Measurements from ENCODE around the gene NTPCR. TPM values are rescaled to one million over a fixed set of nuclear protein-coding genes. Genes with fewer than 3 reads are reported as not detected.
"Not testable (repeated sequence)": the region's sequence is repeated elsewhere in the genome, so short reads cannot be mapped to it uniquely, and the experiment has no call there.

The NTPCR gene
- total RNA-seq, 1 experiment from 2014 or later = 34.2 TPM

GRCh38 chr1:232998646-232999045, 48.2 kb downstream of the NTPCR start (continued):
- TF ChIP-seq, protein P1, sequence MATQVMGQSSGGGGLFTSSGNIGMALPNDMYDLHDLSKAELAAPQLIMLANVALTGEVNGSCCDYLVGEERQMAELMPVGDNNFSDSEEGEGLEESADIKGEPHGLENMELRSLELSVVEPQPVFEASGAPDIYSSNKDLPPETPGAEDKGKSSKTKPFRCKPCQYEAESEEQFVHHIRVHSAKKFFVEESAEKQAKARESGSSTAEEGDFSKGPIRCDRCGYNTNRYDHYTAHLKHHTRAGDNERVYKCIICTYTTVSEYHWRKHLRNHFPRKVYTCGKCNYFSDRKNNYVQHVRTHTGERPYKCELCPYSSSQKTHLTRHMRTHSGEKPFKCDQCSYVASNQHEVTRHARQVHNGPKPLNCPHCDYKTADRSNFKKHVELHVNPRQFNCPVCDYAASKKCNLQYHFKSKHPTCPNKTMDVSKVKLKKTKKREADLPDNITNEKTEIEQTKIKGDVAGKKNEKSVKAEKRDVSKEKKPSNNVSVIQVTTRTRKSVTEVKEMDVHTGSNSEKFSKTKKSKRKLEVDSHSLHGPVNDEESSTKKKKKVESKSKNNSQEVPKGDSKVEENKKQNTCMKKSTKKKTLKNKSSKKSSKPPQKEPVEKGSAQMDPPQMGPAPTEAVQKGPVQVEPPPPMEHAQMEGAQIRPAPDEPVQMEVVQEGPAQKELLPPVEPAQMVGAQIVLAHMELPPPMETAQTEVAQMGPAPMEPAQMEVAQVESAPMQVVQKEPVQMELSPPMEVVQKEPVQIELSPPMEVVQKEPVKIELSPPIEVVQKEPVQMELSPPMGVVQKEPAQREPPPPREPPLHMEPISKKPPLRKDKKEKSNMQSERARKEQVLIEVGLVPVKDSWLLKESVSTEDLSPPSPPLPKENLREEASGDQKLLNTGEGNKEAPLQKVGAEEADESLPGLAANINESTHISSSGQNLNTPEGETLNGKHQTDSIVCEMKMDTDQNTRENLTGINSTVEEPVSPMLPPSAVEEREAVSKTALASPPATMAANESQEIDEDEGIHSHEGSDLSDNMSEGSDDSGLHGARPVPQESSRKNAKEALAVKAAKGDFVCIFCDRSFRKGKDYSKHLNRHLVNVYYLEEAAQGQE (IDR thresholded peaks at IDR 0.05; ENCODE audit: low read depth) = no peak

DNA sequence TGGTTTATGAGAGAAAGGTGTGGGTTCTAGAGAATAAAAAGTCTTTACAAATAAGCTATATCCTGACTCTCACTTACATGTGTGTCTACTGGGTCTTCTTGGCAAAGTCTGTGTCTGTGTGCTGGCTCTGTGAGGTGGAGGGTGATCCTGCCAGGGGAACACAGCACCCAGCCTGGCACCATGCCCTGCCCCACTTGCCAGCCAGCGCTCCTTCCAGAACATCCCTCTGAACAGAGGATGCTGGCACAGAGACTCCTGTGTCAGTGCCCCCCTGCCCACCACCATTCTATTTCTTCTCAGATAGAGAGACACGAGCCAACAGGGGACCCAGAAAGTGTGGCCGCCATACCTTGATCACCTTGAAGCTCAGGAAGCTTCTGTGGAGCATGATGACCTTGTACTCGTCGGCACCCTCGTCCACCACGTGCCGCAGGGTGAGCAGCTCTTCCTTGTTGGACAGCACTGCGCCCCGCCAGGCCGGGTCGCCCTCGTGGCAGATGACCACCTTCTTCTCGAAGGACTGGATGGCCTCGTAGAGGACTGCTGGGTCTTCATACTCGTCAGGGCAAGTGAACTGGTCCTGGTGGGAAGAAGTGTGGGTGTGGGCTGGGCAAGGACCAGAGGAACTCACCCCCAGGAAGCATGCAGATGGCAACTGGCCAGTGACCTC, 49.7 kb downstream of the NTPCR start:
- H3K79me2 ChIP-seq (ENCODE audit: insufficient read depth, low read length) = no peaks in the 10 kb centered on the region
- ChIA-PET POLR2A (no interaction called here), RAD21 (ENCODE audit: low non-redundant PET in 1 of 2, low total read pairs in 2 of 2, uncharacterized antibody in 2 of 2, unreplicated experiment in 2 of 2) (no interaction called here), CTCF (no interaction called here)
- no peak overlapping the region for H3K9ac ChIP-seq (ENCODE audit: low read length)
- H3K27ac ChIP-seq (ENCODE audit: low read depth, low read length) = no peak overlapping the region
- no peaks in the 10 kb centered on the region for H4K20me1 ChIP-seq (ENCODE audit: insufficient read depth)
- no peaks in the 10 kb centered on the region for H3K9me2 ChIP-seq (ENCODE audit: insufficient read depth)
- no peak overlapping the region for H2AFZ ChIP-seq (ENCODE audit: low read depth, low read length, poor library complexity, severe bottlenecking)
- H3K4me2 ChIP-seq (ENCODE audit: low read length) = no peak overlapping the region
- no peaks in the 10 kb centered on the region for H3K27me3 ChIP-seq (ENCODE audit: insufficient read depth, low read length)
- BruUV-seq (replicated peaks) = no TSS peak
- DNase-seq (ENCODE audit: low read depth, low spot score) = no peak
- intact Hi-C loops (cut with micrococcal nuclease) = no loop called here
- no peaks in the 10 kb centered on the region for H3K4me1 ChIP-seq (ENCODE audit: control insufficient read depth in 1 of 2, insufficient read depth in 2 of 2, low read length in 2 of 2)
- no peak for TF ChIP-seq TCF7L2 (IDR thresholded peaks at IDR 0.05; ENCODE audit: borderline replicate concordance, extremely low read depth, insufficient read depth, insufficient read length)
- TF ChIP-seq POLR2AphosphoS5 (IDR thresholded peaks at IDR 0.05; ENCODE audit: low read depth, low read length) = no peak
- no peak overlapping the region for H3K4me3 ChIP-seq (replicated peaks in 1 of 2; ENCODE audit: low read depth in 1 of 2, low read length in 2 of 2)
- no peaks in the 10 kb centered on the region for H3K9me3 ChIP-seq (ENCODE audit: control insufficient read depth in 1 of 2, insufficient read depth in 1 of 2, low read depth in 1 of 2, low read length in 2 of 2)
- H3K36me3 ChIP-seq (ENCODE audit: control insufficient read depth in 1 of 2, insufficient read depth in 2 of 2, low read length in 2 of 2) = no peaks in the 10 kb centered on the region; a peak in 1 of 4 replicates
- ATAC-seq = no peak

DNA sequence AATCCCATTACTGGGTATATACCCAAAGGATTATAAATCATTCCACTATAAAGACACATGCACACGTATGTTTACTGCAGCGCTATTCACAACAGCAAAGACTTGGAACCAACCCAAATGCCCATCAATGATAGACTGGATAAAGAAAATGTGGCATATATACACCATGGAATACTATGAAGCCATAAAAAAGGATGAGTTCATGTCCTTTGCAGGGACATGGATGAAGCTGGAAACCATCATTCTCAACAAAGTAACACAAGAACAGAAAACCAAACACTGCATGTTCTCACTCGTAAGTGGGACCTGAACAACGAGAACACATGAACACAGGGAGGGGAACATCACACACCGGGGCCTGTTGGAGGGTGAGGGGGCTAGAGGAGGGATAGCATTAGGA, 53.2 kb downstream of the NTPCR start:
- ATAC-seq; BruUV-seq (replicated peaks); H3K4me1 ChIP-seq (ENCODE audit: control insufficient read depth in 1 of 2, insufficient read depth in 2 of 2, low read length in 2 of 2); DNase-seq (ENCODE audit: low read depth, low spot score); H3K9ac ChIP-seq (ENCODE audit: low read length); H3K4me2 ChIP-seq (ENCODE audit: low read length); intact Hi-C loops (cut with micrococcal nuclease); H2AFZ ChIP-seq (ENCODE audit: low read depth, low read length, poor library complexity, severe bottlenecking); RAD21 ChIA-PET (ENCODE audit: low non-redundant PET in 1 of 2, low total read pairs in 2 of 2, uncharacterized antibody in 2 of 2, unreplicated experiment in 2 of 2); H3K4me3 ChIP-seq (replicated peaks in 1 of 2; ENCODE audit: low read depth in 1 of 2, low read length in 2 of 2); H3K79me2 ChIP-seq (ENCODE audit: insufficient read depth, low read length); H3K36me3 ChIP-seq (ENCODE audit: control insufficient read depth in 1 of 2, insufficient read depth in 2 of 2, low read length in 2 of 2); POLR2A ChIA-PET; H3K27me3 ChIP-seq (ENCODE audit: insufficient read depth, low read length); H4K20me1 ChIP-seq (ENCODE audit: insufficient read depth); CTCF ChIA-PET; H3K9me2 ChIP-seq (ENCODE audit: insufficient read depth); H3K9me3 ChIP-seq (ENCODE audit: control insufficient read depth in 1 of 2, insufficient read depth in 1 of 2, low read depth in 1 of 2, low read length in 2 of 2); H3K27ac ChIP-seq (ENCODE audit: low read depth, low read length): not testable (repeated sequence)

Data from HCT116 (cell line).